ENCODE data around the gene ACOT13. TPM values are rescaled to one million over a fixed set of nuclear protein-coding genes. Genes with fewer than 3 reads are reported as not detected.
A peak's percentile ranks its signal among the peaks of the same experiment; 100 is the strongest.

Gene ACOT13
- total and polyA plus RNA-seq, 2 of the 4 experiments (the other 2 are of a cell fraction): 3.6 to 25.7 TPM

DNA sequence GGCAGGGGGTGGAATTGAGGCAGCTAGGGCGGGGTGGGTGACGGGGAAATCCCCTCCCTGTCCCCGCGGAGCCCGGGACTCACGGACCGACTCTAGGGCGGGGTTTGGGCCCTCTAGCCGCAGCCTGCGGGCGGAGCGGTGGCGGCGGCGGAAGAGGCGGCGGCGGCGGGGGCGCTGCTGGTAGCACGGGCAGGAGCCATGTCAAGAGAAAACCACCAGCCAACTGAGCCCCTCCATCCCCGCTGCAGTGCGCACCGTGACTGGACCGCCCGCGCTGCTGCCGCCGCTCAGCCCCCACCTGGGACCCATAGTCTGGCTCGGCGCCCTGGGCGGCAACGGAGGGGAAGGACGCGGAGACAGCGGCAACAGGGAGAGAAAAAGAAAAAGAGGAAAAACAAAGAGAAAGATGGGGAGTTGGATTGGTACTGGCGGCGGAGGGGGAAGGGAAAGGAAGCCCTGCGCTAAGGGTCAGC, 53.3 kb downstream of the ACOT13 start:
- Histone ChIP-seq H3K14ac (replicated peaks; ENCODE audit: low read depth, low read length) (peak overlapping the region; percentile 99), H4K5ac (ENCODE audit: low read depth, low read length) (peak overlapping the region; percentile 93), H3K23ac (ENCODE audit: low read depth, low read length) (peak overlapping the region; percentile 99), H2AFZ (replicated peaks; ENCODE audit: low read length, poor library complexity) (peak overlapping the region; percentile 72), H3K79me1 (ENCODE audit: low read depth in 1 of 2, low read length in 2 of 2) (peaks cover 0 to 4% of the 10 kb centered on the region in 2 experiments; a peak in 1 of 4 replicates), H4K20me1 (ENCODE audit: insufficient read depth, low read length) (peaks cover 47% of the 10 kb centered on the region), H3K27ac (ENCODE audit: insufficient read depth, low read length) (peak overlapping the region; percentile 98), H3K56ac (ENCODE audit: extremely low read depth, insufficient read depth, low read length) (peak overlapping the region; percentile 98), H3K27me3 (ENCODE audit: control insufficient read depth, insufficient read depth, low read length) (no peaks in the 10 kb centered on the region), H2AK9ac (replicated peaks; ENCODE audit: low read depth, low read length, poor library complexity) (peak overlapping the region; percentile 100), H2BK20ac (ENCODE audit: low read depth, low read length) (no peak overlapping the region), H3K9me3 (ENCODE audit: control insufficient read depth, insufficient read depth, low read length) (no peaks in the 10 kb centered on the region), H3K4ac (ENCODE audit: low read depth, low read length) (peak overlapping the region; percentile 98), H3K9me1 (ENCODE audit: insufficient read depth, low read length) (no peaks in the 10 kb centered on the region), H2BK120ac (ENCODE audit: low read depth, low read length) (peak overlapping the region; percentile 58), H3K4me1 (ENCODE audit: control insufficient read depth, insufficient read depth, low read length) (no peaks in the 10 kb centered on the region), H3K4me3 (ENCODE audit: insufficient read depth, low read depth, low read length) (peak overlapping the region; percentile 98), H4K91ac (ENCODE audit: insufficient read depth, low read depth, low read length) (peak overlapping the region; percentile 92), H2BK15ac (ENCODE audit: low read depth, low read length) (no peak overlapping the region), H4K8ac (ENCODE audit: low read depth in 2 of 2, low read length in 2 of 2) (peak overlapping the region; percentile 87 to 94), H3K9ac (ENCODE audit: low read depth, low read length) (peak overlapping the region; percentile 99), H3K36me3 (ENCODE audit: control insufficient read depth, insufficient read depth, low read length) (peaks cover 11% of the 10 kb centered on the region), H2AK5ac (ENCODE audit: low read depth, low read length) (peak overlapping the region; percentile 65), H3K4me2 (ENCODE audit: low read depth, low read length) (peak overlapping the region; percentile 30; the same call in 1 of the 2 replicates), H3K18ac (ENCODE audit: low read depth, low read length) (peak overlapping the region; percentile 86), H2BK5ac (ENCODE audit: low read depth, low read length, poor library complexity, severe bottlenecking) (peak overlapping the region; percentile 94)
- TF ChIP-seq SMC3 (IDR thresholded peaks at IDR 0.05; ENCODE audit: low read depth, low read length) (no peak), RCOR1 (IDR thresholded peaks at IDR 0.05; ENCODE audit: insufficient replicate concordance, low read length) (no peak), BHLHE40 (IDR thresholded peaks at IDR 0.05; ENCODE audit: low read depth, low read length) (no peak), RFX5 (IDR thresholded peaks at IDR 0.05; ENCODE audit: low read depth, low read length) (no peak), FOS (IDR thresholded peaks at IDR 0.05; ENCODE audit: low read depth, low read length) (no peak)
- TF ChIP-seq, protein P1, sequence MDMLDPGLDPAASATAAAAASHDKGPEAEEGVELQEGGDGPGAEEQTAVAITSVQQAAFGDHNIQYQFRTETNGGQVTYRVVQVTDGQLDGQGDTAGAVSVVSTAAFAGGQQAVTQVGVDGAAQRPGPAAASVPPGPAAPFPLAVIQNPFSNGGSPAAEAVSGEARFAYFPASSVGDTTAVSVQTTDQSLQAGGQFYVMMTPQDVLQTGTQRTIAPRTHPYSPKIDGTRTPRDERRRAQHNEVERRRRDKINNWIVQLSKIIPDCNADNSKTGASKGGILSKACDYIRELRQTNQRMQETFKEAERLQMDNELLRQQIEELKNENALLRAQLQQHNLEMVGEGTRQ (IDR thresholded peaks at IDR 0.05; ENCODE audit: low read depth, low read length): no peak
- ChIA-PET POLR2A (ENCODE audit: unreplicated experiment) (no interaction called here), CTCF (no interaction called here)
- intact Hi-C loops (cut with micrococcal nuclease): loop anchor here (2.0 to 5.0 kb wide), 3 partner anchors 47 to 292 kb away; partner anchors contain the start of gene GMNN
- WGBS, 2 experiments (ENCODE audit: extremely low coverage in 2 of 2, insufficient read length in 1 of 2): 0% methylated on average over 11 of the region's 39 CpGs; no CpG with 5 or more reads in 1 of the 2 experiments
- peak; percentile 28 for DNase-seq
- dilution Hi-C loops (cut with HindIII; ENCODE audit: low sequenced_read_pairs, unreplicated experiment): no loop called here
- BruUV-seq (replicated peaks): TSS peak; percentile 65
- ATAC-seq (ENCODE audit: low read depth): peak; percentile 3
- in situ Hi-C loops (cut with MboI; ENCODE audit: low sequenced_read_pairs): no loop called here
